ENCODE measurements around the gene UGGT2. TPM values are rescaled to one million over a fixed set of nuclear protein-coding genes. Genes with fewer than 3 reads are reported as not detected.
"Not testable (repeated sequence)": the region's sequence is repeated elsewhere in the genome, so short reads cannot be mapped to it uniquely, and the experiment has no call there.

The UGGT2 gene
- polyA plus RNA-seq (ENCODE audit: insufficient read length) = 55.4 TPM
- long read RNA-seq, donor 1, partial matches to known transcripts = 18 of 19 reads
- long read RNA-seq, donor 1, other reads (novel, unspliced or antisense) = 0 of 19 reads
- long read RNA-seq, donor 2, partial matches to known transcripts = 39 of 40 reads
- long read RNA-seq, donor 2, other reads (novel, unspliced or antisense) = 0 of 40 reads
- long read RNA-seq, donor 3, partial matches to known transcripts = 16 of 16 reads
- long read RNA-seq, donor 3, other reads (novel, unspliced or antisense) = 0 of 16 reads
- long read RNA-seq, donor 4 = 0 reads
- long read RNA-seq, donor 5, partial matches to known transcripts = 30 of 30 reads
- long read RNA-seq, donor 5, other reads (novel, unspliced or antisense) = 0 of 30 reads
- long read RNA-seq, donor 6, partial matches to known transcripts = 12 of 14 reads
- long read RNA-seq, donor 6, other reads (novel, unspliced or antisense) = 0 of 14 reads
- long read RNA-seq, donor 7, partial matches to known transcripts = 44 of 46 reads
- long read RNA-seq, donor 7, other reads (novel, unspliced or antisense) = 0 of 46 reads
- long read RNA-seq, donor 8, partial matches to known transcripts = 6 of 9 reads
- long read RNA-seq, donor 8, other reads (novel, unspliced or antisense) = 0 of 9 reads

- DNase-seq = peak; percentile 91
Observed at GRCh38 chr13:96053003-96053703, at the start of gene UGGT2. Gene UGGT2, minus strand, starts transcription at chr13:96053401. Its CDS starts 89 bp downstream, at chr13:96053312.

GRCh38 chr13:96100457-96101220 is 47.4 kb upstream of the UGGT2 start:
- no peak for DNase-seq

GRCh38 chr13:96093296-96094006 is 40.2 kb upstream of the UGGT2 start:
- no peak for DNase-seq

GRCh38 chr13:96091164-96092117 is 38.2 kb upstream of the UGGT2 start:
- no peak for DNase-seq

- DNase-seq = no peak
Observed at GRCh38 chr13:96090240-96091101, 37.3 kb upstream of the UGGT2 start.

GRCh38 chr13:96089749-96090239 is 36.6 kb upstream of the UGGT2 start, which contains the start of gene HS6ST3:
Gene HS6ST3, plus strand, starts transcription at chr13:96090107.
- no peak for DNase-seq

- no peak for DNase-seq
Observed at GRCh38 chr13:96089139-96089538, 35.9 kb upstream of the UGGT2 start.

GRCh38 chr13:96086736-96087135 is 33.5 kb upstream of the UGGT2 start:
- DNase-seq = no peak

GRCh38 chr13:96082640-96083039 is 29.4 kb upstream of the UGGT2 start:
- DNase-seq = no peak

- DNase-seq = no peak
Observed at GRCh38 chr13:96081888-96082287, 28.7 kb upstream of the UGGT2 start.

- DNase-seq = no peak
Observed at GRCh38 chr13:96080676-96081075, 27.5 kb upstream of the UGGT2 start.

- DNase-seq = no peak
Observed at GRCh38 chr13:96075953-96076543, 22.8 kb upstream of the UGGT2 start.

- DNase-seq = no peak
Observed at GRCh38 chr13:96072392-96072791, 19.2 kb upstream of the UGGT2 start.

- no peak for DNase-seq
Observed at GRCh38 chr13:96071504-96071903, 18.3 kb upstream of the UGGT2 start.

- DNase-seq = no peak
Observed at GRCh38 chr13:96068729-96069128, 15.5 kb upstream of the UGGT2 start.

- no peak for DNase-seq
Observed at GRCh38 chr13:96065849-96066248, 12.6 kb upstream of the UGGT2 start.

GRCh38 chr13:96052656-96053002 is 572 bp downstream of the UGGT2 start:
- DNase-seq = peak; percentile 27

- DNase-seq = not testable (repeated sequence)
Observed at GRCh38 chr13:96051946-96052345, 1.3 kb downstream of the UGGT2 start.

- DNase-seq = not testable (repeated sequence)
Observed at GRCh38 chr13:96051491-96051890, 1.7 kb downstream of the UGGT2 start.
